NCI-H128 (cell line): ENCODE data around the gene PACS1.
A peak's percentile ranks its signal among the peaks of the same experiment; 100 is the strongest.
"Not testable (repeated sequence)": the region's sequence is repeated elsewhere in the genome, so short reads cannot be mapped to it uniquely, and the experiment has no call there.

Experiments
- DNase-seq: peaks from one replicate; lab custom pipeline; 2025; ENCODE audit not compliant: unreplicated experiment; lab: John Stamatoyannopoulos, UW

The PACS1 gene

DNA sequence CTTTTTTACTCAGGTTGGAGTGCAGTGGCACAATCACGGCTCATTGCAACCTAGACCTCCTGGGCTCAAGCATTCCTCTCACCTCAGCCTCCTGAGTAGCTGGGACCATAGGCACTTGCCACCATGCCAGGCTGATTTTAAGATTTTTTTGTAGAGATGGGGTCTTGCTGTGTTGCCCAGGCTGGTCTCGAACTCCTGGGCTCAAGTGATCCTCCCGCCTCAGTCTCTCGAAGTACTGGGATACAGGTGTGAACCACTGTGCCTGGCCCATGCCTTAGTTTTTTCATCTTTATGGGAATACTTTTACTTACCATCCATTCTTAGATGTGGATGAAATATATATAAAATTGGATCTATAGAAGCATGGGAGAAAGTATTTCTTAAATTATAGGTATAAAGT is 5.2 kb downstream of the PACS1 start:
- no peak for DNase-seq

DNA sequence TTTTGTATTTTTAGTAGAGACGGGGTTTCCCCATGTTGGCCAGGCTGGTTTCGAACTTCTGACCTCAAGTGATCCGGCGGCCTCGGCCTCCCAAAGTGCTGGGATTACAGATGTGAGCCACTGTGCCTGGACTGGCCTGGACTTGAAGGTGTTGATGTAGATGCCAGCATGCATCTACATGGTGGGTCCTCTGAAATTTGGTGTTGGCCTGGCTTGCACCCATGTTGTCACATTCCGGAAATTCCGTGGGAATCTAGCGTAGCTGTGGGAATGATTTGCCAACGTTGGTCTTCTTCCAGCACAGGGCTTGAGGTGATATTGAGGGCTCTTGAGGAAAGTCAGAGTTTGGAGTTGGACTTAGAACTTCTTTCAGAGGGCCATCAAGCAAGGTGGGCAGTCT is 6.5 kb downstream of the PACS1 start:
- no peak for DNase-seq

DNA sequence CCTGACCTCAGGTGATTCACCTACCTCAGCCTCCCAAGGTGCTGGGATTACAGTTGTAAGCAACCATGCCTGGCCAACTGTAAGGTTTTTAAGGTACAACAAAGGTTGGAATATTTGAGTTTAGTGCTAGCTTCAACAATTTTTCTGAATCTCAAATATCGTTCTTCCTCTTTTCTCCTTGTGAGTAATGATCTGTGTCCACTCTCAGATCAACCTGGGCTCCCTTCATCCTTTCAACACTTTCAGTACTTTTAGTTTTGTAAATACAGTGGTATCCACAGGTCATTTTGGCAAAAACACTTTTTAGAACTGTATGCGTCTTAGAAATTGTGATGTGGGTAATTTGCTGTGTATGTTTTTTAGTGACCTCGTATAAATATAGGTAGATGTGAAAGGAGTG is 7.9 kb downstream of the PACS1 start:
- no peak for DNase-seq

DNA sequence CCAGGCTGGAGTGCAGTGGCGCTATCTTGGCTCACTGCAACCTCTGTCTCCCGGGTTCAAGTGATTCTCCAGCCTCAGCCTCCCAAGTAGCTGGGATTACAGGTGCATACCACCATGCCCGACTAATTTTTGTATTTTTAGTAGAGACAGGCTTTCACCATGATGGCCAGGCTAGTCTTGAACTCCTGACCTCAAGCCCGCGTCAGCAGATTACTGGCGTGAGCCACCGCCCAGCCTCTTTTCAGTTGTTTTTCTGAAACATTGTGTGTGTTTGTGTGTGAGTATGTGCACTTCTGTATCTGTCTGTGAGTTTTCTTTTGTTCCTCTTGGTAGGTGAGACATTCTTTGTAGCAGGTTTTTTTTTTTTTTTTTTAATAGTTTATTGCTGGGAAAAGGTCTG is 8.9 kb downstream of the PACS1 start:
- not testable (repeated sequence) for DNase-seq

DNA sequence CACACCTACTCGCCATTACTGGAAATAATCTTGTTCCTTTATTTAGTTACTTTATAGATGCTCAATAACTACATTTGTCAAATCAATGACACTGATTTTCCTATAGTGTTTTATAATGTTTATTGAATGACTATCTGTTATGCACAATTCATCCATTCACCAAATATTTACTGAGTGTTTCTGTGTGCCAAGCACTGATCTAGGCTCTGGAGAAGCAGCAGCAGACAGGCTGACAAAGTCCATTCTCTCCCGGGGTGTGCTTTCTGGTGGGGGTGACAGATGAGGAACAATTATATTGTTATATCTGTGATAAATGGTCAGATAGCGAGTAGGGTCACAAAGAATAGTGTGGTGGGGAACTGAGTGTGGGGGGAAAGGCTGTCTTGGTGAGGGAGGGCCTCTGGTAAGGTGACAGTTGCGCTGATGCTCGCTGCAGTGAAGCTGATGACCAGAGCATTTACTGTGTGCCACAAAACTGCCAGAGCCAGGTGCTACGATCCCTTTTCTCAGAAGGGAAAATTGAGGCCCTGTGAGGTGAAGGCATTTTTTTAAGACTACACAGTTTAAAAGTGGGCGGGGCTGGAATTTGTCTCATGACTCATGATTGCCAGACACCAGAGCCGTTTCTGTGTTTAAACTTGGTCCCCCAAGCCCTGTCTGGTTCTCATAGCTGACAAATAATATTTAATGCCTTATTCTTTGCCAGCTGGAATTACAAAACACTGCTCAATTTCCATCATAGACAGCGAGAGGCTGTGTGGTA is 10.2 kb downstream of the PACS1 start:
- DNase-seq: no peak

DNA sequence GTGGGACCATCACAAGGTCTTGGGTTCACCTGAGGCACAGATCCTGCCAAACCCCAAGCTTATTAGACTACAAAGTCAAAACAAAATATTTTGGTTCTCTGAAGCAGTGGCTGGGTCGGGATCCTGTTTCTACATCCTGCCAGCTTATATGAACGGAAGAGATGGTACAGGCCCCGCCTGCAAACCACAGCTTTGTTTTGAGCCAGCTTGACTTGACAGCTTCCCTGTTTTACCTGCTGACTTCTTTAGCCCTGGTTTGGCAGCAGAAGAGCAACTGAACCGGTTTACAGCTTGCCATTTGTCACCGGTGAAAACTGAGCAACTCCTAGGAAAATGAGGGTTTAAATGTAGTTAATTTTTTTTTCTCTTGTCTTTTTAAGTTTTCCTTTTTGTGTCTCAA is 11.4 kb downstream of the PACS1 start:
- DNase-seq: peak; percentile 25

DNA sequence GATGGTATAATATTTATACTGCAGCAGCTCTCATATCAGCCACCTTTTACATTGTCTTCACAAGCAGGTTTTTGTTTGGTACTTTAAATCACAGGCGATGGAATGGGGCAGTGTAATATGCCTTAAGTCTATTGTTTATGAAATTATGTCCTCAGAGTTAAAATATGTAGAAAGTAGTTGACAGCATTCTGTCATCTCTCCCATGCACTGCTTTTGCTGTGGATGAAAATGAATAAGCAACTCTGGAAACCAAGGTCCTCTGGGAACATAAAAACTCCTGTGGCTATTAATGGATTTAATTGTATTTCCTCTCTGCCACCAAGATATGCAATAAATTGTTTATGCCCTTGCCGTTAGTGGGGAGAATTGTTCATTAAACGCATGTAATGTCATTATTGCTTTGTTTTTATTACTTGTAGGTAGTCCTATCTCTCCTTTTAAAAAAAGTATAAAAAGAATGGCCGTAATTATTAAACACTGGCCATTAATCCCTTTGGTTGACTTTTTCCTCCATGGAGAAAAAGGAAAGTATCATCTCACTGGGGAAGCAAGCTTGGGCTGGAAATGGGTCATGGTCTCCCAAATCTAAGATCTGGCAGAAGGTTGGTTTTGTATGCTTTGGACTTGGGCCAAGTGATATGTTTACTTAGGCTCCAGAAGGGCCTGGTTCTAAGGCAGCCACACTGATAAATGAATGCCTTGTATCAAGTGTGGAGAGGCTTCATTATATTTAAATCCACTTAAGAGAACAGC is 13.1 kb downstream of the PACS1 start:
- peak; percentile 71 for DNase-seq

DNA sequence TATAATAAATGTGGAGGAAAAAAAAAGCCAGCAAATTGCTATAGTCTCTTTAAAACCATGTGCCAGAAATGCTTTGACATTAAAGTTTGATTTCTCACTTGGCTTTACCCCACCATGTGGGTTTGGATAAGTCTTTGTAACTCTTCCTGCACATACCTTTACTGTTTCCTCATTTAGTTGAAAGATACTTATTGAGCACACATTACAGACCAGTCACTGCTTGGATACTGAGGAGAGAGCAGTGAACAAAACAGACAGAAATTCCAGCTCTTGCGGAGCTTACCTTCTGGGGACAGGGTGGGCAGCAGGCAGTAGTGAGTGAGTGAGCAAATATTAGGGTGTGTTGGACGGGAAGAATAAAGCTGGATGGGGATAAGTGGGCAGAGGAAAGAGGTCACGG is 13.7 kb downstream of the PACS1 start:
- DNase-seq: no peak

DNA sequence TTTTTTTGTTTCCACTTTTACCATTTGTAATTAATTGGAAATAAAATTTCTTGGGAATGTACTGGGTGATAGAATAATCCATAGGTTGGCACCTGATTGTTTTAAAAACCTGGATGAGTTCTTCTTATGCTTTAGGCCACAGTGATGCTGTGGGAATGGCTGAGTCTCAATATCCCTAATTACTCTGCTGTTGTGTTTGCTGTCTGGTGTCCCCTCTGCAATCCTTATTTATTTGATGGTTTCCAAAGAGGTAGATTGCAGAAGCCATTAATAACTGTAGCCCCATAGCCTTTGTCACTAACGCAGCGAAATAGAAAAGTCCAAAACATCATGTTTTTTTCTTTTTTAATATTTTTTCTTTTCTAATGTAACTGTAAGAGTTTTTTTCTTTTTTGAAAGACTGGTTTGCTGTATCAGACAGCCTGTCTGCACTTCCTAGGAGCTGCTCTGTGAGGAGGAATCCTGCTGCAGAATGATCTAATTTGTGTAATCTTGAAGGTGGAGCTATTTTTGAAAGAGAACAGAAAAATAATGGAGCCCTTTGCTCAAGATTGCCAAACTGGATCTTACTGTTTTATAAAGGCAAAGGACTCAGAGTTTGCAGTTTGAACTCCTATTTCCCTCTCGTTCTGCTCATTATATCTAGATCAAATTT is 14.9 kb downstream of the PACS1 start:
- no peak for DNase-seq

DNA sequence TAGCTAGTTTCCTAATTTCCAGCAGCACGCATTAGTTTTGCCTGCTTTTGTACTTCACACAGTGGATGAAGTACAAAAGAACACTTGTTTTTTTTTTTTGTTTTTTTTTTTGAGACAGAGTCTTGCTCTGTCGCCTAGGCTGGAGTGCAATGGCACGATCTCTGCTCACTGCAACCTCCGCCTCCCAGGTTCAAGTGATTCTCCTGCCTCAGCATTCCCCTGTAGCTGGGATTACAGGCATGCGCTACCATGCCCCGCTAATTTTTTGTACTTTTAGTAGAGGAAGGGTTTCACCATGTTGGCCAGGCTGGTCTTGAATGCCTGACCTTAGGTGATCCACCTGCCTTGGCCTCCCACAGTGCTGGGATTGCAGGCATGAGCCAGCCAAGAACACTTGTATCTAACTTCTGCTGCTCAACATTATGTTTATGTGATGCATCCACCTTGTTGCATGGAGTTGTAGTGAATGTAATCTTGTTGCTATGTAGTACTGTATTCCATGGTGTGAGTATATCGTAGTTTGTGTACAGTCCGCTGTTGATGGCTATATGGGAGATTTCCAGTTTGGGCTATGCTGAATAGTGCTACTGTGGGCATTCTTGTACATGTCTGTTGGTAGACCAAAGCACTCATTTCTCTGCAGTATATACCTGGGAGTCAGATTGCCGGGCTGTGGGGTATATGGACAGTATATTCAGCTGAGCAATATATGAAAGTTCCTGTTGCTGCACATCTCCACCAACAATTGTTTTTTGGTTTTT is 17.3 kb downstream of the PACS1 start:
- no peak for DNase-seq

DNA sequence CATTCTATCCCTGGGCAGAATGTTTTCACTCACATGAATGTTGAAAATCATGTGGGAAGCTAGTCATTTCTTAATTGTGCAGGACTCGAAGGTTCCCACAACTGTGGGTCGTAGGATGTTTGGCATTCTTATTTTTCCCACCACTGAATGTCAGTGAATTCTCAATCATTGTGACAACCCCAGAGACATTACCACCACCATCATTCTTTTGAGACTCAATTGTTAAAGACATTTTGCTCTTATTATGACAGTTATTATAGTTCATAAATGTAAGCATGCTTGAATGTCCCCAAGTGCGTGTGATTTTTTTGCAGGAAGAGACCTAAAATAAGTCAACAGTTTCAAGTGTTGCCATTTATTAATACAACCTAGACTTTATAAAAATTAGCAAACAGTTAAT is 19.0 kb downstream of the PACS1 start:
- DNase-seq: no peak

DNA sequence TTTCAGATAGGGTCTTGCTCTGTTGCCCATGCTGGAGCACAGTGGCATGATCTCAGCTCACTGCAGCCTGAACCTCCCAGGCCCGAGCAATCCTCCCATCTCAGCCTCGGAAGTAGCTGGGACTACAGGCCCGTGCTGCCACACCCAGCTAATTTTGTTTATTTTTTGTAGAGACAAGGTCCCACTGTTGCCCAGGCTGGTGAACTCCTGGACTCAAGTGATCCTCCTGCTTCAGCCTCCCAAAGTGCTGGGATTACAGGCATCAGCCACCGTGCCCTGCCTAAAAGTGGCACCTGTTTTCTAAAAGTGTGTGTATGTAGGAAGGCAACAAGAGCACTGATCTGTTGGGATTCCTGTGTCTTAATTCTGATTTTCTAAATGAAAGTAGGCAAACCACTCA is 20.2 kb downstream of the PACS1 start:
- DNase-seq: no peak

DNA sequence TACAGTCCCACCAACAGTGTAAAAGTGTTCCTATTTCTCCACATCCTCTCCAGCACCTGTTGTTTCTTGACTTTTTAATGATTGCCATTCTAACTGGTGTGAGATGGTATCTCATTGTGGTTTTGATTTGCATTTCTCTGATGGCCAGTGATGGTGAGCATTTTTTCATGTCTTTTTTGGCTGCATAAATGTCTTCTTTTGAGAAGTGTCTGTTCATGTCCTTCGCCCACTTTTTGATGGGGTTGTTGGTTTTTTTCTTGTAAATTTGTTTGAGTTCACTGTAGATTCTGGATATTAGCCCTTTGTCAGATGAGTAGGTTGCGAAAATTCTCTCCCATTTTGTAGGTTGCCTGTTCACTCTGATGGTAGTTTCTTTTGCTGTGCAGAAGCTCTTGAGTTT is 22.1 kb downstream of the PACS1 start:
- not testable (repeated sequence) for DNase-seq

DNA sequence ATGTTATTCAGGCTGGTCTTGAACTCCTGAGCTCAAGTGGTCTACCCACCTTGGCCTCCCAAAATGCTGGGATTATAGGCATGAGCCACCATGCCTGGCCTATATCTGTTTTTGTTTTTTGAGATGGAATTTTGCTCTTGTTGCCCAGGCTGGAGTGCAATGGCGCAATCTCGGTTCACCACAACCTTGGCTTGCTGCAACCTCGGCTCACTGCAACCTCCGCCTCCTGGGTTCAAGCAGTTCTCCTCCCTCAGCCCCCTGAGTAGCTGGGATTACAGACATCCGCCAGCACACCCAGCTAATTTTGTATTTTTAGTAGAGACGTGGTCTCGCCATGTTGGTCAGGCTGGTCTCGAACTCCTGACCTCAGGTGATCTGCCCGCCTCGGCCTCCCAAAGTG is 29.7 kb downstream of the PACS1 start:
- DNase-seq: not testable (repeated sequence)

DNA sequence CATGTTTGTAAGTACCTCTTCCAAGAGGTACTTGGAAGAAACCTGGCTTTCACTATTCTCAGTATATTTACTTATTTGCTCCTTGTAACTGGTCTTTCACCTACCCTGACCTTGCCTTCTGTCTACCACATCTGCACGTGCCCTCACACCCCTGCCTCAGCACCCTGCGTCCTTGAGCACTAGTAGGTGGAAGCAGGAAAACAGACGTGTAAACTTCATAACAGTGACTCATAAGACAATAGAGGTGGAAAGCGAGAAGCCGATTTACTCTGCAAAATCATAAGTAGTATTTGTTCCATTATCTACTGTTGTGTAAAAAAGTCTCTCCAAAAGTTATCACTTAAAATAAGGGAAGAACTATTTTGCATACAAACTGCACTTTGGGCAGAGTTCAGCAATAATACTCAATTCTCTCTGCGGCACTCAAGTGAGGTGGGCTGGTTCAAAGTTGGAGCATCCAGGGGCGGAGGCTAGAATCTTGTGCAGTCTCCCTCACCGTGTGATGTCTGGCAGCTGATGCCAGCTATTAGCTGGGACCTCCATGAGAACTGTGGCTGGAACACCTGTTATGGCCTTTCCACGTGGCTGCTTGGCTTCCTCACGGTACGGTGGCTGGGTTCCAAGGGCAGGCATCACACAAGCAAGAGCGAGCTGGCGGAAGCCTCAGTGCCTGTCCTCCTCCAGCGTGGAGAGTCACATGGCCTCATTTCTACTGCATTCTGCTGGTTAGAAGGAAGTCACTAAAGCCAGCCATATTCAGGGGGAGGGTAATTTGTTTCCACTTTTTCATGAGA is 30.4 kb downstream of the PACS1 start:
- DNase-seq: peak; percentile 11

DNA sequence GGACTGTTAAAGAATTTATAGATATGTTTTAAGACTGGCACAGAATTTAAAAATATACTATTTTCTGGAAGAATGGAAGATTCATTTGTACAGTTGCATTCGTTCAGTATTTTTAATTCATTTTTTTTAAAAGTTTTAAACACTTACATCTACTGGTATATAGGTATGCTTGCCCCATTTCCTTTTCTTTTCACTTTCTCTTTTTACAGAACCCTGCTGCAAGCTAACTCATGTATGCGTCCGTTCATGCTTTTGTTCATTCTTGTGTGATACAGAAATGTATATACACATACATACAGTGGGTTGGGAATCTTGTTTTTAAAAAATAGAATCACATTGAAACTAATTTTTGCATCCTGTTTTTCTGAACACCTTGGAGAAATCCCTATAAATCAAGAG is 31.0 kb downstream of the PACS1 start:
- DNase-seq: no peak

DNA sequence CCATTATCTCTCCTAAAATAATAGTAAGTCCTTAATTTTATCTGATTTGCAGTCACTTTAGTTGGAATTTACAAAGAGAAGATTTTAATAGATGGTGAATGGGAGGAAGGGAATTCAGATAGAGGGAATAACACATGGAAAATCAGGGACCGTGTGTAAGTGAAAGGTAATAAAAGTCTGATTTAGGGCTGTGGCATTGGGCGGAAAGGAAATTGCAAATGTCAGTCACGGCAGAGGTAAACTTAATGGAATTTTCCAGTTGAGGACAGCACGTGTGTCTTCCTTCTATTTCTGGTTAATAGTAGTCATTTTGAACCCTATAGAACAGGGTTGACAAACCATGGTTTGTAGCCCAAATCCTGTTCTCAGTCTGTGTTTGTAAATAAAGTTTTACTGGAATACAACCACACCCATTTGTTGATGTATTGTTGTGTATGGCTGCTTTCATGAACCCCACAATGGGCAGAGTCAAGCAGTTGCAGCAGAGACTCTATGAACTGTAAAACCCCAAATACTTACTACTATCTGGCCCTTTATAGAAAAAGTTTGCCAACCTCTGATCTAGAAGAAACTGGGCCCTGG is 34.1 kb downstream of the PACS1 start:
- no peak for DNase-seq

DNA sequence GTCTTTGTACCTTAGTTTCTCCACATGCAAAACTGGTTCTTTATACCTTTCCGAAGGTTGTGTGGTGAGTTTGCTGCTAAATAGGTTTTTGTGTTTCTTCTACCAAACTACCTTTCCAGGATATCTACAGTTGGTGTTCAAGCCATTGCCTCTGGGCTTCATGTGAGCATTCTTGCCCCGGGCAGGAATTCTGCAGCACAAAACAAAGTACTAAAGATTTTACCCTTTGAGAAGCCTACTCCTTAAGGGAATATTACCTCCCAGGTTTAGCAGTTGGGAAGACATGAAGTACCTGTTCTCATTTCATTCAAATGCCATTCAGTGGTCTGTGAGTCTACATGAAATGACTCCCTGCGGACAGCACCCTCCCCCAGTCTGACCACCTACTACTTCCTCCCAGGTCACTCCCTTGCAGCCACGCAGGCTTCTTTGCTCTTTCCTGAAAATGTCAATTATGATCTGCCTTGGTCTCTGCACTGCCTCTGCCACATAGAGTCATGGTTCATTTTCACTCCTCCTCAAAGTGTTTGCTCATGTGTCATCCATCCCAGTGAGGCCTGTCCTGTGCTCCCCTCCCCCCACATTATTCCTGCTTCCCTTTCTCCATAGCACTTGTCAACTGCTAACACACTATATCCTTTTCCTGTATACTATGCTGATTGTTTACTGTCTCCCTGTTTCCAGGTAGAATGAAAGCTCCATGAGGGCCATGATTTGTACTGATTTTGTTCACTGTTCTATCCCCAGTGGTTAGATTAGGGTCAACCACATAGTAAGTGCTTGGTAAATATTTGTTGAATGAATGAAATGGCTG is 36.9 kb downstream of the PACS1 start:
- no peak for DNase-seq
